Measurements from ENCODE around the gene EPS8L1. TPM values are rescaled to one million over a fixed set of nuclear protein-coding genes. Genes with fewer than 3 reads are reported as not detected.
A peak's percentile ranks its signal among the peaks of the same experiment; 100 is the strongest.

Gene EPS8L1
- total and polyA plus RNA-seq, 12 donors, result 0.53 to 7.9 (median 1.3) TPM; not detected in 1

DNA sequence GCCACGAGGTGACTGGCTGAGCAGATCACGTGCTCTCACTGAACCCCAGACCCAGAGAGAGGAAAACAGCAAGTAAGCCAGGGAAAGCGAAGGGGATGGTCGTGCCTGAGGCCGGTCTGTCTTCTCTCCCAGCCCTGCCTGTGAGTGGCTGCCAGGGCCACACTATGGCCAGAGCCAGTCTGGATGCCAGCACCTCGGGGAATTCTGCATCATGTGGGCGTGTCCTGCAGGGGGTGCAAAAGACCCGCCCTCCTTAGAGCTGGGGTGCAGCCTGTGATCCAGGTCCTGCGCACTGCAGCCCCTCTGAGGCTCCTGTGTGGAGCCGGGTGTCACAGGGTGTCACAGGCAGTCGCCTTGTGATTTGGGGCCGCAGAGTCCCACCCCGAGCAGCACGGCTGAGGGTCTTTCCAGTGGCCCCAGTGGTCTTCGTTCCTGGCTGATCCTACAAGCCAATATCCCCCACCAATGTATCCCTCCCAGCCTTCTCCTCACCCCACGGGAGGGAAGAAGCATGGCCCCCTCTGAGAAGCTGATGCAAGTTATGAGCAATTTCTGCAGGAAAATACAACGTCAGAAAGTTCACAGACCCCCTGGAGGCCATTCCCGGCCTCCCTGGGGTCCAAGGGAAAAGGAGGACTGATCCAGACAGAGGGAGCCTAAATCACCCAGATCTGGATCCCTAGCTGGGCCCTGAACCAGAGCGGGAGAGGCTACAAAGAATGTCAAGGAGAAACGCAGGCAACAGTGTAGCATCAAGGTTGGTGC is 34.0 kb downstream of the EPS8L1 start:
- H3K36me3 ChIP-seq, result peaks cover 0 to 71% (median 0%) of the 10 kb centered on the region in 9 donors
- no peak overlapping the region for H3K4me3 ChIP-seq
- H3K27me3 ChIP-seq, result no peaks in the 10 kb centered on the region
- DNase-seq (no peak), ATAC-seq (no peak)
- intact Hi-C loops (cut with DNase I), result loop anchor here in 1 of 10 donors (10.0 kb wide), 1 partner anchor 45 kb away; the partner anchor contains the start of gene RDH13
- WGBS, 2 donors, result 77 to 83% methylated on average over 20 of the region's 20 CpGs
- H3K9me3 ChIP-seq, result no peaks in the 10 kb centered on the region
- TF ChIP-seq, protein P1, sequence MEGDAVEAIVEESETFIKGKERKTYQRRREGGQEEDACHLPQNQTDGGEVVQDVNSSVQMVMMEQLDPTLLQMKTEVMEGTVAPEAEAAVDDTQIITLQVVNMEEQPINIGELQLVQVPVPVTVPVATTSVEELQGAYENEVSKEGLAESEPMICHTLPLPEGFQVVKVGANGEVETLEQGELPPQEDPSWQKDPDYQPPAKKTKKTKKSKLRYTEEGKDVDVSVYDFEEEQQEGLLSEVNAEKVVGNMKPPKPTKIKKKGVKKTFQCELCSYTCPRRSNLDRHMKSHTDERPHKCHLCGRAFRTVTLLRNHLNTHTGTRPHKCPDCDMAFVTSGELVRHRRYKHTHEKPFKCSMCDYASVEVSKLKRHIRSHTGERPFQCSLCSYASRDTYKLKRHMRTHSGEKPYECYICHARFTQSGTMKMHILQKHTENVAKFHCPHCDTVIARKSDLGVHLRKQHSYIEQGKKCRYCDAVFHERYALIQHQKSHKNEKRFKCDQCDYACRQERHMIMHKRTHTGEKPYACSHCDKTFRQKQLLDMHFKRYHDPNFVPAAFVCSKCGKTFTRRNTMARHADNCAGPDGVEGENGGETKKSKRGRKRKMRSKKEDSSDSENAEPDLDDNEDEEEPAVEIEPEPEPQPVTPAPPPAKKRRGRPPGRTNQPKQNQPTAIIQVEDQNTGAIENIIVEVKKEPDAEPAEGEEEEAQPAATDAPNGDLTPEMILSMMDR (IDR thresholded peaks at IDR 0.05), result no peak
- peak overlapping the region in 3 of 10 donors; percentile 10 to 36 (median 22) for H3K27ac ChIP-seq
- H3K4me1 ChIP-seq, result peaks cover 22 to 50% (median 35%) of the 10 kb centered on the region in 9 donors

DNA sequence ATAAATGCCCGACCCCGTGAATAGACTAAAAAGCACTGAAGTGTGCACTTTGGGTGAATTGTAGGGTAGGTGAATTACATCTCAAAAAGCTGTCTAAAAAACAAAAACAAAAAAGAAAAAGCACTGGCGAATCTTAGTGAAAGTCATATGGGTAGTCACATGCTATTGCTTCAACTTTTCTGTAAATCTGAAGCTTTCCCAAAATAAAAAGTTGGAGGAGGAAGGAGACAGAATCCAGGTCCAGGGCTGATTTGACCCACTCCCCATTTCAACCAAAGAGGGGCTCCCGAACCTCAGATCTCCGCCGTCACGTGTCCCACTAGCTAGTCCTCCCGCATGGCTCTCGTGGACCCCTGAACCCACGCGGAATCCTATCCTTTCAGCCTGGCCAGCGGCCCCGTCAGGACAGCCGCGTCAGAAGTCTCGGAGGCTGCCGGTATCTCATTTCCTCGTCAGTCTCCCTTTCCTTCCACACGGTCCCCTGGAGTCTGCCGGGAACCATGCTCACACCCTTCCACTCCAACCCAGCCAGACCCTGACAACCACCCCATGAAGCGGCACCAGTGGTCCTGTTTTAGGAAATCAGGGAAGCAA is 35.7 kb downstream of the EPS8L1 start:
- WGBS, 2 donors, result 51 to 53% methylated on average over 21 of the region's 21 CpGs
- peak overlapping the region; percentile 53 to 99 (median 96) for H3K27ac ChIP-seq
- H3K9me3 ChIP-seq, result no peaks in the 10 kb centered on the region
- peaks cover 0 to 56% (median 0%) of the 10 kb centered on the region in 9 donors for H3K36me3 ChIP-seq
- no peaks in the 10 kb centered on the region for H3K27me3 ChIP-seq
- no peak for DNase-seq
- ATAC-seq, result no peak
- H3K4me1 ChIP-seq, result peaks cover 35 to 63% (median 50%) of the 10 kb centered on the region in 9 donors
- TF ChIP-seq, protein P1 (IDR thresholded peaks at IDR 0.05), result no peak
- no peak overlapping the region for H3K4me3 ChIP-seq
- intact Hi-C loops (cut with DNase I), result loop anchor here in 1 of 10 donors (10.0 kb wide), 1 partner anchor 47 kb away; the partner anchor contains the start of gene RDH13

DNA sequence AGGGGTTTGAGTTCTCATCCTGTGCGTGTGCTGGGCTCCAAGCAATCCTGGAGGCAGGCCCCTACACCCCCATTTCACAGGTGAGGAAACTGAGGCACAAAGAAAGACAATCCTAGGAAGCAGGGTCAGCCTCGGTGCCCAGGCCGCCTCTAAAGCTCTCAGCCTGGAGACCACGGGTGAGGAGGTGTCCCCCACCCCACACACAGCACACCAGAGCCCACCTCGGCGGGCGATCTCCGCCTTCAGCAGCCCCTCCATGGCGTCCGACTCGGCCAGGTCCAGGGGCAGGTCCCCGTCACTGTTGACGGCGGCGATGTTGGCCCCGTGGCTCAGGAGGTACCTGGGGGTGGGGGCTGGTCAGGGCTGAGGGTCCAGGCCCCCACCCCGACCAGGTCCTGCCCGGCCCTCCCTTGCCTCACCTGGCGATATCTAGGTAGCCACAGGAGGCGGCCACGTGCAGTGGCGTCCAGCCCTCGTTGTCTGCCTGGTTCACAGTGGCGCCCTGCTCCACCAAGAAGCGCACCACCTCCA is 36.6 kb downstream of the EPS8L1 start:
- DNase-seq (no peak), ATAC-seq (no peak)
- TF ChIP-seq, protein P1 (IDR thresholded peaks at IDR 0.05), result no peak
- H3K4me3 ChIP-seq, result no peak overlapping the region
- WGBS, 2 donors, result 88 to 90% methylated on average over 25 of the region's 25 CpGs
- H3K36me3 ChIP-seq, result peaks cover 0 to 46% (median 0%) of the 10 kb centered on the region in 9 donors
- no peaks in the 10 kb centered on the region for H3K9me3 ChIP-seq
- H3K27me3 ChIP-seq, result no peaks in the 10 kb centered on the region
- H3K27ac ChIP-seq, result peak overlapping the region; percentile 82 to 99 (median 96)
- intact Hi-C loops (cut with DNase I), result loop anchor here in 1 of 10 donors (10.0 kb wide), 1 partner anchor 48 kb away; the partner anchor contains the start of gene RDH13
- peaks cover 35 to 65% (median 50%) of the 10 kb centered on the region in 9 donors for H3K4me1 ChIP-seq
